HEK293T (cell line): Measurements from ENCODE around the gene CTBP1.

Experiments
- CTCF ChIA-PET: fragments of 350-600 bp; formaldehyde crosslinking; extraction: SDS; loops from one replicate; lab custom pipeline; 2021; ENCODE audit warnings: antibody characterized with exemption, inconsistent platforms; lab: Yijun Ruan, JAX
- POLR2A ChIA-PET: fragments of 350-600 bp; formaldehyde crosslinking; extraction: SDS; loops from one replicate; lab custom pipeline; 2020; ENCODE audit warnings: antibody characterized with exemption, inconsistent platforms; lab: Yijun Ruan, JAX
- DNase-seq: peaks from one replicate; pipeline ENCODE4 v3.0.0; 2012; ENCODE audit warnings: mixed read lengths; ENCODE audit errors: extremely low spot score
- ARNT ChIP-seq: fragments of 450-650 bp; IDR thresholded peaks from 2 replicates; pipeline ENCODE4 v1.6.1; 2017; ENCODE audit warnings: mild to moderate bottlenecking
- BHLHE40 ChIP-seq: fragments of 450-650 bp; IDR thresholded peaks from 2 replicates; pipeline ENCODE4 v1.6.1; 2016; ENCODE audit warnings: mild to moderate bottlenecking, moderate library complexity, borderline replicate concordance
- CTBP1 ChIP-seq: fragments of 450-650 bp; IDR thresholded peaks from 2 replicates; pipeline ENCODE4 v1.6.1; 2016; ENCODE audit warnings: borderline replicate concordance
- ELF4 ChIP-seq: fragments of 450-650 bp; IDR thresholded peaks from 2 replicates; pipeline ENCODE4 v1.6.1; 2017; ENCODE audit warnings: antibody characterized with exemption
- FOXA1 ChIP-seq: fragments of 450-650 bp; IDR thresholded peaks from 2 replicates; pipeline ENCODE4 v1.6.1; 2016; ENCODE audit warnings: mild to moderate bottlenecking
- FOXK2 ChIP-seq: fragments of 450-650 bp; IDR thresholded peaks from 2 replicates; pipeline ENCODE4 v1.6.1; 2016; ENCODE audit warnings: mild to moderate bottlenecking
- FOXM1 ChIP-seq: fragments of 450-650 bp; IDR thresholded peaks from 2 replicates; pipeline ENCODE4 v1.6.1; 2017; ENCODE audit warnings: mild to moderate bottlenecking, borderline replicate concordance
- HDGF ChIP-seq: fragments of 450-650 bp; IDR thresholded peaks from 2 replicates; pipeline ENCODE4 v1.6.1; 2017; ENCODE audit warnings: antibody characterized with exemption, borderline replicate concordance
- L3MBTL2 ChIP-seq: fragments of 450-650 bp; conservative IDR thresholded peaks from 2 replicates; pipeline ENCODE4 v1.6.1; 2016; ENCODE audit warnings: mild to moderate bottlenecking
- LEF1 ChIP-seq: fragments of 450-650 bp; IDR thresholded peaks from 2 replicates; pipeline ENCODE4 v1.6.1; 2017; ENCODE audit warnings: mild to moderate bottlenecking, borderline replicate concordance
- NFRKB ChIP-seq: fragments of 450-650 bp; IDR thresholded peaks from 2 replicates; pipeline ENCODE4 v1.6.1; 2016; ENCODE audit warnings: mild to moderate bottlenecking, moderate library complexity
- SP1 ChIP-seq: fragments of 450-650 bp; IDR thresholded peaks from 2 replicates; pipeline ENCODE4 v1.6.1; 2017
- SUZ12 ChIP-seq: fragments of 450-650 bp; IDR thresholded peaks from 2 replicates; pipeline ENCODE4 v1.6.1; 2016; ENCODE audit warnings: mild to moderate bottlenecking
- TARDBP ChIP-seq: fragments of 450-650 bp; IDR thresholded peaks from 2 replicates; pipeline ENCODE4 v1.6.1; 2016
- ZNF384 ChIP-seq: fragments of 450-650 bp; IDR thresholded peaks from 2 replicates; pipeline ENCODE4 v1.6.1; 2016
- TF ChIP-seq, protein P1 (sequence below): fragments of 450-650 bp; IDR thresholded peaks from 2 replicates; pipeline ENCODE4 v1.6.1; 2016

Gene CTBP1

DNA sequence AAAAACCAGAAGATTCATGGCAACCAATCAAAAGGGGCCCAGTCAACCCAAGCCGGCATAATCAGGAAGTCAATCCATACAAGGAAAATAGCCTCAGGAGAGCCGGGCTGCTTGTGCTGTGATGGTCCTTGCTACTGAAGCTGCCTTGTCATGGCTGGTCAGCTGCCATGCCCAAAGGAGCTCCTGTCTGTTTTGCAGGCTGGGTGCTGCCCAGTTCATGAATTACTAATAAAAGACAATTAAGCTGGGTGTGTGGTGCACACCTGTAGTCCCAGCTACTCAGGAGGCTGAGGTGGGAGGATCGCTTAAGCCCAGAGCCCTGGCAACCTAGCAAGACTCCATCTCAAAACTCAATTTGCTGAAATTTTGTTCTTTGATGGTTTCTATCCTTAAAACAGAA is 16.0 kb upstream of the CTBP1 start:
- no peak for DNase-seq
- ChIA-PET POLR2A (no interaction called here), CTCF (no interaction called here)
- no peak for TF ChIP-seq CTBP1
- TF ChIP-seq HDGF: no peak
- TF ChIP-seq LEF1: no peak
- TF ChIP-seq SUZ12: no peak
- TF ChIP-seq FOXA1: no peak
- no peak for TF ChIP-seq ARNT
- no peak for TF ChIP-seq L3MBTL2
- no peak for TF ChIP-seq ELF4
- TF ChIP-seq TARDBP: no peak
- TF ChIP-seq, protein P1, sequence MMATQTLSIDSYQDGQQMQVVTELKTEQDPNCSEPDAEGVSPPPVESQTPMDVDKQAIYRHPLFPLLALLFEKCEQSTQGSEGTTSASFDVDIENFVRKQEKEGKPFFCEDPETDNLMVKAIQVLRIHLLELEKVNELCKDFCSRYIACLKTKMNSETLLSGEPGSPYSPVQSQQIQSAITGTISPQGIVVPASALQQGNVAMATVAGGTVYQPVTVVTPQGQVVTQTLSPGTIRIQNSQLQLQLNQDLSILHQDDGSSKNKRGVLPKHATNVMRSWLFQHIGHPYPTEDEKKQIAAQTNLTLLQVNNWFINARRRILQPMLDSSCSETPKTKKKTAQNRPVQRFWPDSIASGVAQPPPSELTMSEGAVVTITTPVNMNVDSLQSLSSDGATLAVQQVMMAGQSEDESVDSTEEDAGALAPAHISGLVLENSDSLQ: no peak
- no peak for TF ChIP-seq SP1
- no peak for TF ChIP-seq FOXM1
- no peak for TF ChIP-seq BHLHE40
- TF ChIP-seq FOXK2: no peak
- no peak for TF ChIP-seq ZNF384

- DNase-seq: no peak
- POLR2A ChIA-PET: no interaction called here
- TF ChIP-seq, protein P1: no peak
- no peak for TF ChIP-seq ZNF384
- TF ChIP-seq LEF1: no peak
- no peak for TF ChIP-seq NFRKB
- no peak for TF ChIP-seq SP1
- TF ChIP-seq FOXM1: no peak
- no peak for TF ChIP-seq CTBP1
- TF ChIP-seq TARDBP: no peak
- no peak for TF ChIP-seq SUZ12
- CTCF ChIA-PET: no interaction called here
Observed at GRCh38 chr4:1261107-1261928, 12.4 kb upstream of the CTBP1 start.

- CTCF ChIA-PET: no interaction called here
- TF ChIP-seq BHLHE40: no peak
- no peak for TF ChIP-seq SUZ12
- no peak for TF ChIP-seq L3MBTL2
- no peak for TF ChIP-seq FOXK2
- no peak for TF ChIP-seq ELF4
- TF ChIP-seq, protein P1: no peak
- no peak for TF ChIP-seq NFRKB
- TF ChIP-seq TARDBP: no peak
- no peak for TF ChIP-seq FOXM1
- no peak for TF ChIP-seq LEF1
- no peak for TF ChIP-seq CTBP1
- TF ChIP-seq FOXA1: no peak
- no peak for TF ChIP-seq ARNT
- no peak for TF ChIP-seq SP1
- TF ChIP-seq HDGF: no peak
- no peak for DNase-seq
- POLR2A ChIA-PET: no interaction called here
Observed at GRCh38 chr4:1260418-1261106, 11.6 kb upstream of the CTBP1 start.

- TF ChIP-seq LEF1: no peak
- TF ChIP-seq TARDBP: no peak
- TF ChIP-seq FOXA1: no peak
- TF ChIP-seq SP1: no peak
- TF ChIP-seq ARNT: no peak
- TF ChIP-seq FOXM1: no peak
- no peak for TF ChIP-seq L3MBTL2
- no peak for TF ChIP-seq NFRKB
- no peak for TF ChIP-seq ELF4
- TF ChIP-seq CTBP1: no peak
- TF ChIP-seq SUZ12: no peak
- no peak for TF ChIP-seq HDGF
- TF ChIP-seq ZNF384: no peak
- ChIA-PET POLR2A (no interaction called here), CTCF (no interaction called here)
- DNase-seq: no peak
Observed at GRCh38 chr4:1259966-1260365, 11.0 kb upstream of the CTBP1 start.

DNA sequence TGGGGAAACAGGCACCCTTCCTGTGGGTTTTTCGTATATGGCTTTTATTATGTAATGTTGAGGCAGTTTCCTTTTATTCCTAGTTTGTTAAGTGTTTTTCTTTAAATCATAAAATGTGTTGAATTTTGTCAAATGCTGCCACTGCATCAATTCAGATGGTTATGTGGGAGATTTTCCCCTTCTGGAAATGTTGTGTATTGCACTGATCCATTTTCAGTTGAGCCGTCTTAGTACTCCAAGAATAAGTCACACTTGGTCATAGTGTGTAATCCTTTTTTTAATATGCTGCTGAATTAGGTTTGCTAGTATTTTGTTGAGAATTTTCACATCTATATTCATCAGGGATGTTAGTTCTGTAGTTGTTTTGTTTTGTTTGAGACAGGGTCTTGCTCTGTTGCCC is 9.5 kb upstream of the CTBP1 start:
- POLR2A ChIA-PET: no interaction called here
- TF ChIP-seq L3MBTL2 (no peak), HDGF (no peak), NFRKB (no peak), LEF1 (no peak), FOXK2 (no peak), BHLHE40 (no peak), FOXM1 (no peak), SP1 (no peak), FOXA1 (no peak), ELF4 (no peak), ARNT (no peak), SUZ12 (no peak)
- TF ChIP-seq, protein P1: no peak
- no peak for DNase-seq
- CTCF ChIA-PET: interaction anchor here (0.7 kb wide), 1 partner anchor 9 kb away, joined by 4 read pairs; no protein-coding TSS in a partner anchor
